ENCODE data around the gene CREBL2. TPM values are rescaled to one million over a fixed set of nuclear protein-coding genes. Genes with fewer than 3 reads are reported as not detected.

The CREBL2 gene
- total RNA-seq, 1 donor from 2014 or later = 26.9 TPM

DNA sequence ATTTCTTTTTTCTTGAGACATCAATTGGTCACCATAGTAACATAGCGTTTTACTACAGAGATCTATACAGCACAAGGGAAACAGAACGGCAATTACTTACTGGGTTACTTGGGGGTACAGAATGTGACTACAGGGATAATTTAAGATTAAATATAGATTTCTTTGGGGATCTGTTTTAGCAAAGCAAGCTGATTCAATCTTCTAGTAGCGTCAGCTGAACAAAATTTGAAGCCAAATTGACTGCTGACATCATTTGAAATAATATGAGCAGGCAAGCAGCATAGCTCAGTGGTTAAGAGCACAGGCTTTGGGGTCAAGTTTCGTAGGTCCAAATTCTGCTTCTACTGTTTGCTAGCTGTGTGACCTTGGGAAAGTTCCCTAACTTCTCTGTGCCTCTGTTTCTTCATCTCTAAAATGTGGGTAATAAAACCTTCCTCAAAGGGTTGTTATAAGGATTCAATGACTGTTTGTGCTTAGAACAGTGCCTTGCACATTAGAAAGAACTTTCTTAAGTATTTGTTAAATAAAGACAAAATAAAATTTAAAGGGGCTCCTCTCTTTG, 71.5 kb downstream of the CREBL2 start:
- no peak overlapping the region for H3K27ac Mint-ChIP-seq (ENCODE audit: unreplicated experiment)
- TF ChIP-seq, protein P1, sequence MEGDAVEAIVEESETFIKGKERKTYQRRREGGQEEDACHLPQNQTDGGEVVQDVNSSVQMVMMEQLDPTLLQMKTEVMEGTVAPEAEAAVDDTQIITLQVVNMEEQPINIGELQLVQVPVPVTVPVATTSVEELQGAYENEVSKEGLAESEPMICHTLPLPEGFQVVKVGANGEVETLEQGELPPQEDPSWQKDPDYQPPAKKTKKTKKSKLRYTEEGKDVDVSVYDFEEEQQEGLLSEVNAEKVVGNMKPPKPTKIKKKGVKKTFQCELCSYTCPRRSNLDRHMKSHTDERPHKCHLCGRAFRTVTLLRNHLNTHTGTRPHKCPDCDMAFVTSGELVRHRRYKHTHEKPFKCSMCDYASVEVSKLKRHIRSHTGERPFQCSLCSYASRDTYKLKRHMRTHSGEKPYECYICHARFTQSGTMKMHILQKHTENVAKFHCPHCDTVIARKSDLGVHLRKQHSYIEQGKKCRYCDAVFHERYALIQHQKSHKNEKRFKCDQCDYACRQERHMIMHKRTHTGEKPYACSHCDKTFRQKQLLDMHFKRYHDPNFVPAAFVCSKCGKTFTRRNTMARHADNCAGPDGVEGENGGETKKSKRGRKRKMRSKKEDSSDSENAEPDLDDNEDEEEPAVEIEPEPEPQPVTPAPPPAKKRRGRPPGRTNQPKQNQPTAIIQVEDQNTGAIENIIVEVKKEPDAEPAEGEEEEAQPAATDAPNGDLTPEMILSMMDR (IDR thresholded peaks at IDR 0.05; ENCODE audit: unreplicated experiment) = no peak
- H3K4me3 Mint-ChIP-seq (ENCODE audit: unreplicated experiment) = no peak overlapping the region
- H3K4me1 Mint-ChIP-seq (ENCODE audit: unreplicated experiment) = peaks cover 12% of the 10 kb centered on the region
- H3K27me3 Mint-ChIP-seq (ENCODE audit: unreplicated experiment) = peaks cover 2% of the 10 kb centered on the region
- no peak for DNase-seq (ENCODE audit: low spot score)
- H3K36me3 Mint-ChIP-seq (ENCODE audit: low read depth, unreplicated experiment) = no peaks in the 10 kb centered on the region
- no peaks in the 10 kb centered on the region for H3K9me3 Mint-ChIP-seq (ENCODE audit: unreplicated experiment)

DNA sequence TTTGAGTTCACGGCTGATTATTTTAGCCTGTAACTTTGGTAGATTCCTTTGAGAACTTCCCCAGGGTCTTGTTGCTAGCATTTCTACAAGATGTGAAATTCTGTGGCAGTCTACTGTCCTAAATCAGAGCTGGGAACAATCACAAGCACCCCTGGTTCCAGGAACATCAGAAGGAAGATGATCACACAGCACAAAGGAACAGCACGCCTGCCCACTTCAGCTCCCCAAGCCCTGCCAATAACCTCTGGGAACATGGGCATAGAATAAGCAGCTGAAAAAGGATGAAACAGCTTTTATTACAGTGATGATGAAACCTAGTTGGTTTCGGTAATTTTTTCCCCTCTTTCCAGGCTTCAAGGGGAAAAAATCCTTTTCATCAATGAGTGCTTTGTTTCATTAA, 72.0 kb downstream of the CREBL2 start:
- H3K4me3 Mint-ChIP-seq (ENCODE audit: unreplicated experiment) = no peak overlapping the region
- peaks cover 2% of the 10 kb centered on the region for H3K27me3 Mint-ChIP-seq (ENCODE audit: unreplicated experiment)
- no peaks in the 10 kb centered on the region for H3K36me3 Mint-ChIP-seq (ENCODE audit: low read depth, unreplicated experiment)
- TF ChIP-seq, protein P1 (IDR thresholded peaks at IDR 0.05; ENCODE audit: unreplicated experiment) = no peak
- H3K4me1 Mint-ChIP-seq (ENCODE audit: unreplicated experiment) = peaks cover 12% of the 10 kb centered on the region
- no peaks in the 10 kb centered on the region for H3K9me3 Mint-ChIP-seq (ENCODE audit: unreplicated experiment)
- no peak for DNase-seq (ENCODE audit: low spot score)
- no peak overlapping the region for H3K27ac Mint-ChIP-seq (ENCODE audit: unreplicated experiment)

DNA sequence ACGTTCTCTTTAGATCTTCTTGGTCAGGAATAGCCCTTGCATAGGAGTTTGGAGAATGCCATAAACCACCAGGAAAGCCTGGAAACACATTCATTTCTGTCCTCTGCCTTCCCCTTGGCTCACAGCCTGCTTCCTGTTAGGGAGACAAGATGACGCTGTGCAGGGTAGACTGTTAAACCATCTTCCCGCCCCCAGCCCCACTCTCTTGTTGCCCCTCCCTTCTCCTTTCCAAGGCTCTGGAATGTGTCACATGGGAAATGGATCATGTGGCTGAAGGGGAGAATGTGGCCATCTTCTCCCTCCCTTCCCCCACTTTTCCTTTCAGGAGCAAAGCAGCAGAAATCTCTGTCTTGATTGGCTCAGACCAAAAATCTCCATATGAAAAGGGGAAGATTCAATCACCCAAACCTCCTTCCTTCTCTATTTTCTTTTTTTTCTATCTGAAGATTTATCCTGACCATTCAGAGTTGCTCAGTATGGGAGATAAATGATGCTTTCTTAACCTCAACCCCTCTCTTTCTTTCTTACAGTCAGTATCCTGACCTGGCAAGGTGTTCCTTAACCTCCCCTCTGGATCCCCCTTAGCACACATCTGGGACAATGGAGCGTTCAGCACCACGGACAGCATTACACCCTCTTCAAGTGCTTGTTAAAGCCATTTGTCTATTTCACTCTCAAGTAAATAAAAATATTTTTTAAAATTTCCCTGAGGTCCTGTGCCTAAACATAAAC, 72.9 kb downstream of the CREBL2 start:
- Mint-ChIP-seq H3K9me3 (ENCODE audit: unreplicated experiment) (no peaks in the 10 kb centered on the region), H3K4me1 (ENCODE audit: unreplicated experiment) (peaks cover 12% of the 10 kb centered on the region), H3K27me3 (ENCODE audit: unreplicated experiment) (peaks cover 2% of the 10 kb centered on the region), H3K27ac (ENCODE audit: unreplicated experiment) (peak overlapping the region; percentile 68), H3K36me3 (ENCODE audit: low read depth, unreplicated experiment) (no peaks in the 10 kb centered on the region), H3K4me3 (ENCODE audit: unreplicated experiment) (no peak overlapping the region)
- DNase-seq (ENCODE audit: low spot score) = peak; percentile 67
- TF ChIP-seq, protein P1 (IDR thresholded peaks at IDR 0.05; ENCODE audit: unreplicated experiment) = no peak

DNA sequence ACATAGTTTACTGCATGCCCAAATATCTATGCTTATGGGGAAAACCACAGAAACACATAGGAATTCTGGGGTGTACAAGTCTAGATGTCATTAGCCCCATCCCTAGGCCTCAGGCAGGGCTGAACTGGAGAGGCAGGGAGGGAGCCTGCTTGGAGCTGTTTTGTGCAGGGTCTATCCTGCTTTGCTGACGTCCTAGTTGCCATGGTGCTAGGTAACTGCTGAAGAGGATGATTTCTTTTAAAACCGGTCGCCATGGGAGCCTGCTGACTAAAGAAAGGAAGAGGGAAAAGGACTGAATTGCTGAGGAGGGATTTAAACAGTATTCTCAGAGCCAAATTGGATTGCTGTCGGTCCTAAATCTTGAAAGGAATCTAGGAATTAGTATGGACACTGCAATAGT, 73.6 kb downstream of the CREBL2 start:
- TF ChIP-seq, protein P1 (IDR thresholded peaks at IDR 0.05; ENCODE audit: unreplicated experiment) = no peak
- Mint-ChIP-seq H3K36me3 (ENCODE audit: low read depth, unreplicated experiment) (no peaks in the 10 kb centered on the region), H3K27ac (ENCODE audit: unreplicated experiment) (no peak overlapping the region), H3K27me3 (ENCODE audit: unreplicated experiment) (peaks cover 2% of the 10 kb centered on the region), H3K4me1 (ENCODE audit: unreplicated experiment) (peaks cover 12% of the 10 kb centered on the region), H3K9me3 (ENCODE audit: unreplicated experiment) (no peaks in the 10 kb centered on the region), H3K4me3 (ENCODE audit: unreplicated experiment) (no peak overlapping the region)
- no peak for DNase-seq (ENCODE audit: low spot score)

DNA sequence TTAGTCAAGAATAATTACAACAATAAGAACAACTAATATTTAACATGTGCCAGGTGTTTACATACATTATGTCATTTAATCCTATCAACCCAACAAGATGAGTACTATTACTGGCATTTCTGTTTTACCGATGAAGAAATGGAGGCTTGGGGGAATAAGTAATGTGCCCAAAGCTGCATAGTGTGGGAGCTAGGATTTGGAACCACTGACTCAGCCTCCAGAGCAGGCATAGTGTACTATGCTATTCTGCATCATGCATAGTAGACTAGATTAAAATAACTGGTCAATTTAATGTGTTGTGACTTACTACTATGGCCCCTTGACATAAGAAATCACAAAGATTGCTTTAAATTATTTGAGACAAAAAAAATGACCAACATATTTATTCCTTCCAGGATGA, 74.8 kb downstream of the CREBL2 start:
- TF ChIP-seq, protein P1 (IDR thresholded peaks at IDR 0.05; ENCODE audit: unreplicated experiment) = no peak
- no peak overlapping the region for H3K4me3 Mint-ChIP-seq (ENCODE audit: unreplicated experiment)
- H3K4me1 Mint-ChIP-seq (ENCODE audit: unreplicated experiment) = peaks cover 12% of the 10 kb centered on the region
- H3K27ac Mint-ChIP-seq (ENCODE audit: unreplicated experiment) = no peak overlapping the region
- no peaks in the 10 kb centered on the region for H3K9me3 Mint-ChIP-seq (ENCODE audit: unreplicated experiment)
- DNase-seq (ENCODE audit: low spot score) = no peak
- no peaks in the 10 kb centered on the region for H3K27me3 Mint-ChIP-seq (ENCODE audit: unreplicated experiment)
- H3K36me3 Mint-ChIP-seq (ENCODE audit: low read depth, unreplicated experiment) = no peaks in the 10 kb centered on the region
